Measurements from ENCODE around the gene RNASET2. TPM values are rescaled to one million over a fixed set of nuclear protein-coding genes. Genes with fewer than 3 reads are reported as not detected.

Gene RNASET2
- total RNA-seq, 1 donor from 2014 or later: 135 TPM

- POLR2A ChIA-PET: interaction anchor here (2.7 to 8.3 kb wide), 2 partner anchors 10 to 133 kb away, joined by 20 to 113 read pairs; no protein-coding TSS in a partner anchor
- peaks cover 5% of the 10 kb centered on the region for H3K9me3 Mint-ChIP-seq
- H3K36me3 Mint-ChIP-seq (ENCODE audit: low read depth): peaks cover under 1% of the 10 kb centered on the region
- intact Hi-C loops (cut with micrococcal nuclease): no loop called here
- CTCF ChIA-PET: interaction anchor here (0.7 to 2.2 kb wide), 3 partner anchors 11 to 28 kb away, joined by 3 to 8 read pairs (median 3); no protein-coding TSS in a partner anchor
- H3K4me3 Mint-ChIP-seq: no peak overlapping the region
- no peak for TF ChIP-seq CTCF (IDR thresholded peaks at IDR 0.05)
- H3K4me1 Mint-ChIP-seq: peaks cover 42% of the 10 kb centered on the region
- ATAC-seq (ENCODE audit: low read depth): no peak
- no peaks in the 10 kb centered on the region for H3K27me3 Mint-ChIP-seq
- no peak for DNase-seq
- H3K27ac Mint-ChIP-seq: peak overlapping the region; percentile 100
Observed at GRCh38 chr6:166960609-166960978, 4.2 kb upstream of the RNASET2 start.

GRCh38 chr6:166959911-166960608 is 3.7 kb upstream of the RNASET2 start:
- TF ChIP-seq CTCF (IDR thresholded peaks at IDR 0.05): no peak
- Mint-ChIP-seq H3K4me1 (peaks cover 47% of the 10 kb centered on the region), H3K27me3 (no peaks in the 10 kb centered on the region), H3K36me3 (ENCODE audit: low read depth) (peaks cover 5% of the 10 kb centered on the region), H3K4me3 (peak overlapping the region; percentile 91), H3K9me3 (peaks cover 5% of the 10 kb centered on the region), H3K27ac (peak overlapping the region; percentile 100)
- ChIA-PET POLR2A (interaction anchor here (0.6 to 8.3 kb wide), 10 partner anchors 10 to 180 kb away, joined by 3 to 113 read pairs (median 6); partner anchors contain the start of gene CEP43), CTCF (interaction anchor here (0.7 to 2.2 kb wide), 4 partner anchors 12 to 134 kb away, joined by 3 to 8 read pairs (median 3); no protein-coding TSS in a partner anchor)
- intact Hi-C loops (cut with micrococcal nuclease): loop anchor here (1.0 to 2.0 kb wide), 3 partner anchors 9 to 135 kb away; no protein-coding TSS in a partner anchor
- ATAC-seq (ENCODE audit: low read depth) (no peak), DNase-seq (no peak)

GRCh38 chr6:166958926-166959861 is 2.8 kb upstream of the RNASET2 start:
- DNase-seq: peak; percentile 30
- intact Hi-C loops (cut with micrococcal nuclease): loop anchor here (1.0 to 2.0 kb wide), 3 partner anchors 8 to 136 kb away; no protein-coding TSS in a partner anchor
- Mint-ChIP-seq H3K4me1 (peaks cover 54% of the 10 kb centered on the region), H3K9me3 (peaks cover 5% of the 10 kb centered on the region), H3K27ac (peak overlapping the region; percentile 100), H3K36me3 (ENCODE audit: low read depth) (peaks cover 9% of the 10 kb centered on the region), H3K27me3 (no peaks in the 10 kb centered on the region), H3K4me3 (peak overlapping the region; percentile 91)
- no peak for TF ChIP-seq CTCF (IDR thresholded peaks at IDR 0.05)
- CTCF ChIA-PET: interaction anchor here (0.7 to 2.2 kb wide), 3 partner anchors 30 to 172 kb away, joined by 3 to 8 read pairs (median 3); no protein-coding TSS in a partner anchor
- POLR2A ChIA-PET: interaction anchor here (0.6 to 8.3 kb wide), 10 partner anchors 9 to 181 kb away, joined by 3 to 113 read pairs (median 6); partner anchors contain the start of gene CEP43
- peak; percentile 32 for ATAC-seq (ENCODE audit: low read depth)

GRCh38 chr6:166957805-166958076 is 1.4 kb upstream of the RNASET2 start:
- Mint-ChIP-seq H3K27ac (peak overlapping the region; percentile 100), H3K4me3 (peak overlapping the region; percentile 91), H3K36me3 (ENCODE audit: low read depth) (peaks cover 22% of the 10 kb centered on the region), H3K4me1 (peaks cover 65% of the 10 kb centered on the region), H3K27me3 (no peaks in the 10 kb centered on the region), H3K9me3 (peaks cover 2% of the 10 kb centered on the region)
- DNase-seq (no peak), ATAC-seq (ENCODE audit: low read depth) (no peak)
- no peak for TF ChIP-seq CTCF (IDR thresholded peaks at IDR 0.05)
- POLR2A ChIA-PET: interaction anchor here (1.1 to 8.3 kb wide), 6 partner anchors 31 to 195 kb away, joined by 3 to 113 read pairs (median 8); no protein-coding TSS in a partner anchor
- intact Hi-C loops (cut with micrococcal nuclease): loop anchor here (1.0 to 2.0 kb wide), 3 partner anchors 89 to 330 kb away; partner anchors contain the start of gene RPS6KA2
- CTCF ChIA-PET: interaction anchor here (2.6 kb wide), 1 partner anchor 32 kb away, joined by 15 read pairs; no protein-coding TSS in a partner anchor

Measured in activated B cell treated with CpG ODN at 0.5 μM for 24 hours (primary cell).